ENCODE measurements around the gene SSPN. TPM values are rescaled to one million over a fixed set of nuclear protein-coding genes. Genes with fewer than 3 reads are reported as not detected.

Gene SSPN
- total and polyA plus RNA-seq, 2 experiments from 2014 or later = 1.1 to 2.3 TPM

DNA sequence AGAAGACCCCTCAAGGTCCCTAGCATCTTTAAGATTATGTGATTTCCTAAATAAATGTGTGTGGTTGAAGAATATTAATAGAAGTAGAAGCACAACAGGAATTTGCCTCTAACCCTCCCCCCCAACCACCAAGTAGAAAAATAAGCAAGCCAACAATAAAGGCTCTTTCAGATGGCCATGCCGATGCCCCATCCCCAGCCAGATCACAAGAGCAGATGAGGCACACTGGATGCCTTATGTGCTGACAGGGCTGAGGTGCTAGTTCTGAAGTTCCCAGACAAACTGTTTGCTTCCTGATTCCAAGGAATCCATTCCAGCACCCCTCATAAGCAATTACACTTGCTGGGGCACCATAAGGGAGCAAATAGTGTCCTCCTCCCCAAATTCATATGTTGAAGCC, 90.0 kb downstream of the SSPN start (continued):
- TF ChIP-seq, protein P1, sequence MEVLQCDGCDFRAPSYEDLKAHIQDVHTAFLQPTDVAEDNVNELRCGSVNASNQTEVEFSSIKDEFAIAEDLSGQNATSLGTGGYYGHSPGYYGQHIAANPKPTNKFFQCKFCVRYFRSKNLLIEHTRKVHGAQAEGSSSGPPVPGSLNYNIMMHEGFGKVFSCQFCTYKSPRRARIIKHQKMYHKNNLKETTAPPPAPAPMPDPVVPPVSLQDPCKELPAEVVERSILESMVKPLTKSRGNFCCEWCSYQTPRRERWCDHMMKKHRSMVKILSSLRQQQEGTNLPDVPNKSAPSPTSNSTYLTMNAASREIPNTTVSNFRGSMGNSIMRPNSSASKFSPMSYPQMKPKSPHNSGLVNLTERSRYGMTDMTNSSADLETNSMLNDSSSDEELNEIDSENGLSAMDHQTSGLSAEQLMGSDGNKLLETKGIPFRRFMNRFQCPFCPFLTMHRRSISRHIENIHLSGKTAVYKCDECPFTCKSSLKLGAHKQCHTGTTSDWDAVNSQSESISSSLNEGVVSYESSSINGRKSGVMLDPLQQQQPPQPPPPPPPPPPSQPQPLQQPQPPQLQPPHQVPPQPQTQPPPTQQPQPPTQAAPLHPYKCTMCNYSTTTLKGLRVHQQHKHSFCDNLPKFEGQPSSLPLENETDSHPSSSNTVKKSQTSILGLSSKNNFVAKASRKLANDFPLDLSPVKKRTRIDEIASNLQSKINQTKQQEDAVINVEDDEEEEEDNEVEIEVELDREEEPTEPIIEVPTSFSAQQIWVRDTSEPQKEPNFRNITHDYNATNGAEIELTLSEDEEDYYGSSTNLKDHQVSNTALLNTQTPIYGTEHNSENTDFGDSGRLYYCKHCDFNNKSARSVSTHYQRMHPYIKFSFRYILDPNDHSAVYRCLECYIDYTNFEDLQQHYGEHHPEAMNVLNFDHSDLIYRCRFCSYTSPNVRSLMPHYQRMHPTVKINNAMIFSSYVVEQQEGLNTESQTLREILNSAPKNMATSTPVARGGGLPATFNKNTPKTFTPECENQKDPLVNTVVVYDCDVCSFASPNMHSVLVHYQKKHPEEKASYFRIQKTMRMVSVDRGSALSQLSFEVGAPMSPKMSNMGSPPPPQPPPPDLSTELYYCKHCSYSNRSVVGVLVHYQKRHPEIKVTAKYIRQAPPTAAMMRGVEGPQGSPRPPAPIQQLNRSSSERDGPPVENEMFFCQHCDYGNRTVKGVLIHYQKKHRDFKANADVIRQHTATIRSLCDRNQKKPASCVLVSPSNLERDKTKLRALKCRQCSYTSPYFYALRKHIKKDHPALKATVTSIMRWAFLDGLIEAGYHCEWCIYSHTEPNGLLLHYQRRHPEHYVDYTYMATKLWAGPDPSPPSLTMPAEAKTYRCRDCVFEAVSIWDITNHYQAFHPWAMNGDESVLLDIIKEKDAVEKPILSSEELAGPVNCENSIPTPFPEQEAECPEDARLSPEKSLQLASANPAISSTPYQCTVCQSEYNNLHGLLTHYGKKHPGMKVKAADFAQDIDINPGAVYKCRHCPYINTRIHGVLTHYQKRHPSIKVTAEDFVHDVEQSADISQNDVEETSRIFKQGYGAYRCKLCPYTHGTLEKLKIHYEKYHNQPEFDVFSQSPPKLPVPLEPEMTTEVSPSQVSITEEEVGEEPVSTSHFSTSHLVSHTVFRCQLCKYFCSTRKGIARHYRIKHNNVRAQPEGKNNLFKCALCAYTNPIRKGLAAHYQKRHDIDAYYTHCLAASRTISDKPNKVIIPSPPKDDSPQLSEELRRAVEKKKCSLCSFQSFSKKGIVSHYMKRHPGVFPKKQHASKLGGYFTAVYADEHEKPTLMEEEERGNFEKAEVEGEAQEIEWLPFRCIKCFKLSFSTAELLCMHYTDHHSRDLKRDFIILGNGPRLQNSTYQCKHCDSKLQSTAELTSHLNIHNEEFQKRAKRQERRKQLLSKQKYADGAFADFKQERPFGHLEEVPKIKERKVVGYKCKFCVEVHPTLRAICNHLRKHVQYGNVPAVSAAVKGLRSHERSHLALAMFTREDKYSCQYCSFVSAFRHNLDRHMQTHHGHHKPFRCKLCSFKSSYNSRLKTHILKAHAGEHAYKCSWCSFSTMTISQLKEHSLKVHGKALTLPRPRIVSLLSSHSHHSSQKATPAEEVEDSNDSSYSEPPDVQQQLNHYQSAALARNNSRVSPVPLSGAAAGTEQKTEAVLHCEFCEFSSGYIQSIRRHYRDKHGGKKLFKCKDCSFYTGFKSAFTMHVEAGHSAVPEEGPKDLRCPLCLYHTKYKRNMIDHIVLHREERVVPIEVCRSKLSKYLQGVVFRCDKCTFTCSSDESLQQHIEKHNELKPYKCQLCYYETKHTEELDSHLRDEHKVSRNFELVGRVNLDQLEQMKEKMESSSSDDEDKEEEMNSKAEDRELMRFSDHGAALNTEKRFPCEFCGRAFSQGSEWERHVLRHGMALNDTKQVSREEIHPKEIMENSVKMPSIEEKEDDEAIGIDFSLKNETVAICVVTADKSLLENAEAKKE (CRISPR knock-in tag; IDR thresholded peaks at IDR 0.05) = no peak
- TF ChIP-seq EZH2 (IDR thresholded peaks at IDR 0.05; ENCODE audit: low read depth, unreplicated experiment) (no peak), STAT1 (IDR thresholded peaks at IDR 0.05; ENCODE audit: unreplicated experiment) (no peak), ZNF331 (CRISPR knock-in tag; IDR thresholded peaks at IDR 0.05; ENCODE audit: low read depth) (no peak)

DNA sequence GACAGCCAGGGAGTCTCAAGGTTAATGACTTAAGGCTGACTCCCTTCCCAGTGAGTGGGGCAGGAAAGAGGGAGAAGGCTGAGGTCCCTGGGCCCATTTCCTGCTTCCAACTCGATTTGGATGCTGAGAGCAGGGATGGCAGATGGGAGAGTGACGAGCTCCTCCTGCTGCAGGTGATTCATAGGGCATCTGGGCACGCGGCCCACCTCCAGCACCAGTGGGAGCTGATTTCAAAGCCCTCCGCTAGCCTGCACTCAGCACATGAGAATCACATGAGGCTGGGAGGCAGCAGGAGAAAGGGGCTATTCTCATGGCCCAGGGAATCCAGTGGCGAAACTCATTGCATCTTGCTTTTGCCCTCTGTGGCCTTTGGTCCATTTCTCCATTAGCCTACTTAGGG, 90.8 kb downstream of the SSPN start:
- Mint-ChIP-seq H3K9me3 (no peaks in the 10 kb centered on the region), H3K4me3 (no peak overlapping the region), H3K27me3 (ENCODE audit: insufficient read depth, low read depth, poor library complexity) (no peaks in the 10 kb centered on the region), H3K27ac (no peak overlapping the region), H3K36me3 (ENCODE audit: low read depth) (no peaks in the 10 kb centered on the region), H3K4me1 (peaks cover 8% of the 10 kb centered on the region)
- H3K9me2 ChIP-seq (ENCODE audit: insufficient read depth) = 0 out of 2 replicates have a peak, but pooled peaks cover 10% of the 10 kb centered on the region
- no peaks in the 10 kb centered on the region for H3K27me3 ChIP-seq (ENCODE audit: insufficient read depth)
- DNase-seq (ENCODE audit: low spot score) (no peak), ATAC-seq (no peak)
- H3K4me1 ChIP-seq (ENCODE audit: insufficient read depth) = no peaks in the 10 kb centered on the region
- no peaks in the 10 kb centered on the region for H3K79me2 ChIP-seq (replicated peaks; ENCODE audit: insufficient read depth)
- H3K36me3 ChIP-seq (ENCODE audit: insufficient read depth) = no peaks in the 10 kb centered on the region
- no peaks in the 10 kb centered on the region for H4K20me1 ChIP-seq (replicated peaks; ENCODE audit: insufficient read depth)
- H2AFZ ChIP-seq = no peak overlapping the region
- H3K4me2 ChIP-seq = no peak overlapping the region
- no peak overlapping the region for H3K4me3 ChIP-seq
- no peaks in the 10 kb centered on the region for H3F3A ChIP-seq (replicated peaks; ENCODE audit: low read depth)
- no peak overlapping the region for H3K27ac ChIP-seq (ENCODE audit: low read depth)
- TF ChIP-seq CREB1 (CRISPR knock-in tag; IDR thresholded peaks at IDR 0.05; ENCODE audit: low read depth) (no peak), EZH2 (IDR thresholded peaks at IDR 0.05; ENCODE audit: low read depth, unreplicated experiment) (no peak), ZNF331 (CRISPR knock-in tag; IDR thresholded peaks at IDR 0.05; ENCODE audit: low read depth) (no peak), EZH2phosphoT487 (IDR thresholded peaks at IDR 0.05; ENCODE audit: unreplicated experiment) (no peak)
- TF ChIP-seq, protein P1 (CRISPR knock-in tag; IDR thresholded peaks at IDR 0.05) = no peak
